Measurements from ENCODE around the gene CLIC4. TPM values are rescaled to one million over a fixed set of nuclear protein-coding genes. Genes with fewer than 3 reads are reported as not detected.

CLIC4 gene
- total RNA-seq, 4 donors from 2014 or later: 205 to 309 (median 292) TPM

GRCh38 chr1:24828183-24828886 is 83.1 kb downstream of the CLIC4 start:
- no peak for TF ChIP-seq CTCF (IDR thresholded peaks at IDR 0.05)
- ATAC-seq (ENCODE audit: low FRiP score): no peak
- no peak for DNase-seq (ENCODE audit: low spot score)

GRCh38 chr1:24828887-24829192 is 83.6 kb downstream of the CLIC4 start:
- ATAC-seq (ENCODE audit: low FRiP score) (peak; percentile 33), DNase-seq (ENCODE audit: low spot score) (no peak)
- no peak for TF ChIP-seq CTCF (IDR thresholded peaks at IDR 0.05)

- ATAC-seq (ENCODE audit: low FRiP score) (no peak), DNase-seq (ENCODE audit: low spot score) (no peak)
- TF ChIP-seq CTCF (IDR thresholded peaks at IDR 0.05): no peak
Measured at GRCh38 chr1:24830680-24831272, 85.5 kb downstream of the CLIC4 start.

GRCh38 chr1:24841593-24841992 is 96.3 kb downstream of the CLIC4 start:
- no peak for TF ChIP-seq CTCF (IDR thresholded peaks at IDR 0.05)
- no peak for DNase-seq (ENCODE audit: low spot score)
- ATAC-seq (ENCODE audit: low FRiP score): no peak

- DNase-seq (ENCODE audit: low spot score) (no peak), ATAC-seq (ENCODE audit: low FRiP score) (no peak)
- TF ChIP-seq CTCF (IDR thresholded peaks at IDR 0.05): no peak
Measured at GRCh38 chr1:24846671-24847070, 101.4 kb downstream of the CLIC4 start.

GRCh38 chr1:24847995-24848881 is 103.0 kb downstream of the CLIC4 start:
- TF ChIP-seq CTCF (IDR thresholded peaks at IDR 0.05): peak in 2 of 3 donors; percentile 61 to 83

More at GRCh38 chr1:24847995-24848881, 103.0 kb downstream of the CLIC4 start:
- DNase-seq (ENCODE audit: low spot score) (peak; percentile 79), ATAC-seq (ENCODE audit: low FRiP score) (peak; percentile 70)
